Skeletal muscle tissue (tissue), 4 donors: ENCODE measurements around the gene ERF. TPM values are rescaled to one million over a fixed set of nuclear protein-coding genes. Genes with fewer than 3 reads are reported as not detected.

Experiments used
- H3K27ac ChIP-seq: one replicate; pipeline ENCODE4 v1.7.0; 2013; ENCODE audit warnings: mild to moderate bottlenecking, low read depth, low read length, inconsistent platforms
- H3K27me3 ChIP-seq, 3 donors: one replicate each; pipeline ENCODE4 v1.7.0; 2013; ENCODE audit warnings: low read length in 3 of 3; ENCODE audit not compliant: control insufficient read depth in 3 of 3, insufficient read depth in 3 of 3
- H3K36me3 ChIP-seq, 3 donors: one replicate each; pipeline ENCODE4 v1.7.0; 2013; ENCODE audit warnings: low read length in 3 of 3; ENCODE audit not compliant: control insufficient read depth in 3 of 3, insufficient read depth in 3 of 3
- H3K4me1 ChIP-seq, 3 donors: one replicate each; pipeline ENCODE4 v1.7.0; 2013; ENCODE audit warnings: low read length in 3 of 3, mild to moderate bottlenecking in 3 of 3; ENCODE audit not compliant: control insufficient read depth in 3 of 3, insufficient read depth in 3 of 3
- H3K4me3 ChIP-seq, 3 donors: one replicate each; pipeline ENCODE4 v1.7.0; 2013; ENCODE audit warnings: low read length in 3 of 3
- H3K9ac ChIP-seq, 3 donors: one replicate each; pipeline ENCODE4 v1.7.0; 2013; ENCODE audit warnings: low read length in 3 of 3, mild to moderate bottlenecking in 3 of 3, moderate library complexity in 2 of 3, low read depth in 1 of 3
- H3K9me3 ChIP-seq, 3 donors: one replicate each; pipeline ENCODE4 v1.7.0; 2013; ENCODE audit warnings: low read length in 3 of 3; ENCODE audit not compliant: control insufficient read depth in 3 of 3
- total RNA-seq: library from RNA; depleted of rRNA; stranded (reverse); fragments of >200 nt; gene quantifications from one replicate; pipeline ENCODE4 v1.2.3, GENCODE V29; 2014
- donor health status: Osteomylitis.

ERF gene
- total RNA-seq, 1 donor from 2014 or later: 12.0 TPM

DNA sequence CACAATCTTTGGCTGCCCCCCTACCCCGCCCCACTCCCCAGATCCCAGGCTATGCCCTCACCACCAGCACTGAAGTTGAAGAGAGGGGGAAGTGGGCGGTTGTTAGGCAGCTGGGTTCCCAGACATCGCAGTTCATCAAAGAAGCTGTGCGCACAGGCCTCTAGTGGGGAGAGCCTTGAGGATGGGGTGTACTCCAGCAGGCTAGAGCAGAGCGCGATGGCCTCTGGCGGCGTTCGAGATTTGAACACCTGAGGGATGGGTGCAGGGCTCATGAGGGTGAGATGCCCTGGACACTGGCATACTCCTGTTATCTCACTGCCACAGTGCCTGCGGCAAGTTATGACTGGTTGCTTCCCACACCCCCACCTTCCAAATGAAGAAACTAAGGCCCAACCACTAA lies 22.5 kb downstream of the ERF start:
- no peak overlapping the region for H3K9ac ChIP-seq
- no peaks in the 10 kb centered on the region for H3K4me1 ChIP-seq
- H3K4me3 ChIP-seq: no peak overlapping the region
- peaks cover 68 to 78% (median 75%) of the 10 kb centered on the region in 3 donors for H3K36me3 ChIP-seq
- no peaks in the 10 kb centered on the region for H3K27me3 ChIP-seq
- H3K27ac ChIP-seq: no peak overlapping the region
- no peaks in the 10 kb centered on the region for H3K9me3 ChIP-seq

- Histone ChIP-seq H3K4me1 (no peaks in the 10 kb centered on the region), H3K36me3 (peaks cover 72 to 80% (median 76%) of the 10 kb centered on the region in 3 donors), H3K9ac (no peak overlapping the region), H3K27me3 (no peaks in the 10 kb centered on the region), H3K9me3 (no peaks in the 10 kb centered on the region), H3K4me3 (no peak overlapping the region), H3K27ac (no peak overlapping the region)
These were observed 24.4 kb downstream of the ERF start for GRCh38 chr19:42230571-42230970.

DNA sequence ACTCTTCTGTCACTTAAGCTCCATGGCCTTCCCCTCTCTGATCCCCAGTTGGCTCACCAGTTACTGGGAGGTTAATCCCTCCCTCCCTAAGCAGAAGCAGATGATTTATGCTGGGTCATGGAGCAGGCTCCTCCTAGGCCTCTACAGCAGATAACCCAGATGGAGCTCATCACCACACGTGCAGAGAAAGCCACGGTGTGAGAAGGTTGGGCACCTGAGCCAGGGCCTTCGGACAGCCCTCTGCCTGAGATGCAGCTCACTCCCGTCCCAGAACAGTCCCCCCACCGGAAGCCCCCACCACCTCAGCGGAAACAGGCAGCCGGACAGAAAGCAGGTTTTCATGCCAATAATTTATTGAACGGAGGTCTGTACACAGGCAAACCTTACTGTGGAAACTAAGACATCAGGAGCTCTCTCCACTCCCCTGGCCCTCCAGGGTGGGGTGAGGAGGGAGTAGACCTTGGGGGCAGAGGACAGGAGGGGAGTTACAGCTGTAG lies 25.0 kb downstream of the ERF start:
- H3K4me1 ChIP-seq: no peaks in the 10 kb centered on the region
- H3K9ac ChIP-seq: peak overlapping the region in 1 of 3 donors; percentile 35
- H3K27me3 ChIP-seq: no peaks in the 10 kb centered on the region
- H3K36me3 ChIP-seq: peaks cover 71 to 81% (median 75%) of the 10 kb centered on the region in 3 donors
- no peak overlapping the region for H3K27ac ChIP-seq
- no peak overlapping the region for H3K4me3 ChIP-seq
- H3K9me3 ChIP-seq: no peaks in the 10 kb centered on the region

- Histone ChIP-seq H3K27ac (no peak overlapping the region), H3K4me1 (no peaks in the 10 kb centered on the region), H3K4me3 (no peak overlapping the region), H3K36me3 (peaks cover 73 to 84% (median 78%) of the 10 kb centered on the region in 3 donors), H3K9me3 (no peaks in the 10 kb centered on the region), H3K27me3 (no peaks in the 10 kb centered on the region), H3K9ac (no peak overlapping the region)
These were observed 25.6 kb downstream of the ERF start for GRCh38 chr19:42229301-42229854.

GRCh38 chr19:42228641-42229040 lies 26.3 kb downstream of the ERF start:
- H3K27ac ChIP-seq: no peak overlapping the region
- peaks cover 70 to 81% (median 73%) of the 10 kb centered on the region in 3 donors for H3K36me3 ChIP-seq
- no peak overlapping the region for H3K9ac ChIP-seq
- H3K9me3 ChIP-seq: no peaks in the 10 kb centered on the region
- no peaks in the 10 kb centered on the region for H3K27me3 ChIP-seq
- no peak overlapping the region for H3K4me3 ChIP-seq
- no peaks in the 10 kb centered on the region for H3K4me1 ChIP-seq

GRCh38 chr19:42226886-42227285 lies 28.0 kb downstream of the ERF start:
- H3K4me1 ChIP-seq: no peaks in the 10 kb centered on the region
- no peak overlapping the region for H3K4me3 ChIP-seq
- no peak overlapping the region for H3K9ac ChIP-seq
- H3K36me3 ChIP-seq: peaks cover 53 to 66% (median 57%) of the 10 kb centered on the region in 3 donors
- H3K9me3 ChIP-seq: no peaks in the 10 kb centered on the region
- H3K27ac ChIP-seq: no peak overlapping the region
- no peaks in the 10 kb centered on the region for H3K27me3 ChIP-seq

GRCh38 chr19:42225718-42226292 lies 29.1 kb downstream of the ERF start:
- H3K4me3 ChIP-seq: no peak overlapping the region
- no peak overlapping the region for H3K27ac ChIP-seq
- H3K9me3 ChIP-seq: no peaks in the 10 kb centered on the region
- H3K9ac ChIP-seq: no peak overlapping the region
- H3K27me3 ChIP-seq: no peaks in the 10 kb centered on the region
- H3K4me1 ChIP-seq: peaks cover 4 to 6% (median 6%) of the 10 kb centered on the region in 3 donors
- H3K36me3 ChIP-seq: peaks cover 43 to 55% (median 49%) of the 10 kb centered on the region in 3 donors

GRCh38 chr19:42224940-42225717 lies 29.8 kb downstream of the ERF start:
- H3K9me3 ChIP-seq: no peaks in the 10 kb centered on the region
- no peak overlapping the region for H3K4me3 ChIP-seq
- no peaks in the 10 kb centered on the region for H3K27me3 ChIP-seq
- H3K4me1 ChIP-seq: peaks cover 8 to 12% (median 9%) of the 10 kb centered on the region in 3 donors
- peaks cover 39 to 50% (median 47%) of the 10 kb centered on the region in 3 donors for H3K36me3 ChIP-seq
- no peak overlapping the region for H3K27ac ChIP-seq
- no peak overlapping the region for H3K9ac ChIP-seq

GRCh38 chr19:42220751-42221097 lies 34.2 kb downstream of the ERF start:
- H3K9ac ChIP-seq: peak overlapping the region; percentile 90 to 96 (median 94)
- H3K27me3 ChIP-seq: no peaks in the 10 kb centered on the region
- H3K27ac ChIP-seq: peak overlapping the region; percentile 89
- H3K4me3 ChIP-seq: peak overlapping the region; percentile 93 to 95 (median 94)
- peaks cover 16 to 20% (median 16%) of the 10 kb centered on the region in 3 donors for H3K36me3 ChIP-seq
- no peaks in the 10 kb centered on the region for H3K9me3 ChIP-seq
- H3K4me1 ChIP-seq: peaks cover 33 to 52% (median 36%) of the 10 kb centered on the region in 3 donors
